GM18526 (cell line): ENCODE results near the gene PGAP3.

Source experiments
- POLR2A ChIP-seq: IDR thresholded peaks from 3 replicates; pipeline ENCODE4 v1.6.1; 2011; ENCODE audit not compliant: insufficient read length; ENCODE audit errors: extremely low read depth

PGAP3 gene

DNA sequence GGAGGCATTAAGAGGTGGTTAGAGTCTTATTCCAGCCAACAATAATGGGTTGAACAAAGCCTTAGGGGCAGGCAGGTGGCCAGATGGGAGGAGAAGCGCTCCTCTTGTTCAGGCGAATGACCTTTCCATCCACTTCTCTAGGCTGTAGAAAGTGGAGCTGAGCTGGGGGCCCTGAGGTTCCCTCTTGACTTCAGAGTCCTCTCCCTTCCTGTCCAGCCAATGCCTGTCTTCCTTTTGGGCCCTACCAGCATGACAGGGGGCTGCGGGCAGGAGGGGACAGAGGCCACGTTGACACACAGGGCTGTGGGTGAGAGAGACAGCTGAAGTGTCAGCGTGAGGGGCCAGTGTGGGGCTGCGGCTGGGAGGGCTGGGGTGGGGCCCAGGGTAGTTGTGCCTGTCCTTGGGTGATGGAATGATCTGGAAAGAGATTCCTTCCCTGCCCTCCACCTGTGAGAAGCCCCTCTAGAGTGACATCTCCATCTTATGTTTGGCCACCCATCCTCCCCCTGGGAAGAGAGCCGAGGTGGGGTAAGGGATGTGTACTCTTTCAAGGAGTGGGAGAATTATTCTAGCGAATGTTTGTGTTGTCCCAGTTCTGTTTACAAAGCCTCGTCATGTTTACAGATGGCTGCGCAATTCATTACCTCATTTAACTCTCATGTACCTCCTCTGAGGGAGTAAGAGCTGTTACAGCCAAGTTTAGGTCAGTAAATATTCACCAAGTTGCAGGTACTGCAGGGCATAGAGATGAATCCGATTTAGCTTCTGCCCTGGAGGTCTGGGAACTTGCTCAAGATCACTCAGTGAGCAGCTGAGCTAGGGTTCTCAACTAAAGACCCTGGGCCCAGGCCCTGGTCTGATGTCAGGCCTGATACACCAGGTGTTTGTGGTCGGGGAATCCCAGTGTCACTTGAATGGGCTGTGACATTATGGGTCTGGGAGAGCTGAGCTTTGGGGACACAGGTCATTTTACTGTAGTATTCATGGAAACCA, 15.3 kb upstream of the PGAP3 start:
- no peak for TF ChIP-seq POLR2A

DNA sequence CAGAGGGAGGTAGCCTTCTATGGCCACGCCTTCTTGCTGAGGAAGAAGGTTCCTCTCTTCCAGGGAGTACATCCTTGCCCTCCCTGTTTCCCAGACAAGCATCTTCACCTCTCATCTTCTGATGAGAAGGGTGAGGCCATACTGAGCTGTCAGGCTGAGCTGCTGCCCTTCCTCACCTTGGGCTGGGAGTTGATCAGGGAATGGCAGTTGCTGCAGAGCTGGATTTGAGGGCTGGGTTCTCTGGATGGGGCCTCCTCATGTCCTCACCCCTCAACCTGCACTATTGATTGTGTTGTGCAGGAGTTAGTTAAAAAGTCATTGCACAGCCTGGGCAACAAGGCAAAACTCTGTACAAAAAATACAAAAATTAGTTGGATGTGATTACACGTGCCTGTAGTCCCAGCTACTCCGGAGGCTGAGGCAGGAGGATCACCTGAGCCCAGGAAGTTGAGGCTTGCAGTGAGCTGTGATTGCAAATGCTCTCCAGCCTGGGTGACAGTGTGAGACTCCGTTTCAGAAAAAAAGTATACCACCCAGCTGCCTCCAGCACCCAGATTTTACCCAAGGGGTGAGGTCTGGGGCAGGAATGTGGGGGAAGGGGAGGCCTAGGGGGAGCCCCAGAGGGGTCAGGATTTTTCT, 14.0 kb upstream of the PGAP3 start:
- TF ChIP-seq POLR2A, result no peak

DNA sequence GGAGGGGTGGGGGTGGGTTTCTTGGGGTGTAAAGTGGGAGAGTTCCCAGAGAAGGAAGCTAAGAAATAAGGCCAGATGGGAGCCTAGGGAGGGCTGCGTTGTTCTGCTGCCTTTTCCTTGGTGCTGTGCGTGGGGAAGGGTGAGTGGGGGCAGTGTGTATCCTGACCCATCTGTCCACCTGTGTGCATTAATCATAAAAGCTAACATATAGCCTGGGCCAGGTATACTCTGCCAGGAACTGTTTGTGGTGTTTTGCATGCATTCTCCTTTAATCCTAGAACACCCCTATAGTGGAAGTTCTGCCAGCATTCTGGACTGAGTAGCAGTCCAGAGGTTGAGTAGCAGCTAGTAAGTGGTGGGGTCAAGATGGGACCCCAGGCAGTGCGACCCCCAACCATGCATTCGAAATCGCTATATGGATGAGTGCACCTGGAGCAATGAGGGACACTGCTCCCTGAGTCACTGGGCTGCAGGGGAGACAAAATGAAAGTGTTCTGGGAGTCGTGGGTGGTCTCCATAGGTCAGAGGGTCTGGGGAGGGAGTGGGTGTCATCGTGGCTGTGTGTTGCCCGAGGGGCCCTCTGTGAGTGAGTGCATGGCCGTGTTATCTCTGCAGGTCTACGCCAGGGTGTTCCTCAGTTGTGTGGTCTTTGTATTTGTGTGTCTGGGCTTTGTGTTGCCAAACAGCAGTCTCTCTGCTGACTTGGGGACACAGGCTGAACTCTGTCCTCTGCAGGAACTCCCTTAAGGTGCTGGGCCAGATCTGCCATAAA, 13.3 kb upstream of the PGAP3 start:
- no peak for TF ChIP-seq POLR2A

DNA sequence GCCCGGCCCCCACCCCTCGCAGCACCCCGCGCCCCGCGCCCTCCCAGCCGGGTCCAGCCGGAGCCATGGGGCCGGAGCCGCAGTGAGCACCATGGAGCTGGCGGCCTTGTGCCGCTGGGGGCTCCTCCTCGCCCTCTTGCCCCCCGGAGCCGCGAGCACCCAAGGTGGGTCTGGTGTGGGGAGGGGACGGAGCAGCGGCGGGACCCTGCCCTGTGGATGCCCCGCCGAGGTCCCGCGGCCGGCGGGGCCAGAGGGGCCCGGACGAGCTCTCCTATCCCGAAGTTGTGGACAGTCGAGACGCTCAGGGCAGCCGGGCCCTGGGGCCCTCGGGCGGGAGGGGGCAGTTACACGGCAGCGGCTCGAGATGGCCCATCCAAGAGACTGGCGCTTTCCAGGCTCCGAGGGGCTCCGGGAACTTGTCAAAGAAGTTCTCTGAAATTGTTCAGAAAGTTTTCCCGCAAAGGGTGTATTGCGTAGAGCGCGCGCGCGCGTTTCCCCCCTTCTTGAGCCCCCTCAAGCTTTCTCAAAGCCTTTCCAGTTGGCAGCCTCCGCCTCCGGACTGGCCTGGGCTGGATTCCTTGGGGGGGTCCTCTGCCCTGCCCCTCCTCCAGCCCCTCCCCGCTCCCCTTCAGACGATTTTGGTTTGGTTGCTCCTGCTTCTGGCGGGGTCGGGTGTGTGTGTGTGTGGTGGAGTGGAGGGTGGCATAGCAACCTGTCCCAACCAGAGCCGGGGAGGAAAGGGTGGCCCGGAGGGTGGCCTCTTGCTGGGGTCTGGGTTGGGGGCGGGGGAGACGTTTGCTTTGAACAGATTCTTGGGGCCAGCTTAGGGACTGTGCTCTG, 12.5 kb upstream of the PGAP3 start:
- TF ChIP-seq POLR2A, result no peak

DNA sequence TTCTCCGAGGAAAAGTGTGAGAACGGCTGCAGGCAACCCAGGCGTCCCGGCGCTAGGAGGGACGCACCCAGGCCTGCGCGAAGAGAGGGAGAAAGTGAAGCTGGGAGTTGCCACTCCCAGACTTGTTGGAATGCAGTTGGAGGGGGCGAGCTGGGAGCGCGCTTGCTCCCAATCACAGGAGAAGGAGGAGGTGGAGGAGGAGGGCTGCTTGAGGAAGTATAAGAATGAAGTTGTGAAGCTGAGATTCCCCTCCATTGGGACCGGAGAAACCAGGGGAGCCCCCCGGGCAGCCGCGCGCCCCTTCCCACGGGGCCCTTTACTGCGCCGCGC, 11.9 kb upstream of the PGAP3 start, which contains the start of gene ERBB2:
TSS of gene ERBB2 (plus strand) at position 247 of the 330 bp plus-strand sequence. CDS start 175 bp downstream, outside the sequence.
- TF ChIP-seq POLR2A, result no peak

DNA sequence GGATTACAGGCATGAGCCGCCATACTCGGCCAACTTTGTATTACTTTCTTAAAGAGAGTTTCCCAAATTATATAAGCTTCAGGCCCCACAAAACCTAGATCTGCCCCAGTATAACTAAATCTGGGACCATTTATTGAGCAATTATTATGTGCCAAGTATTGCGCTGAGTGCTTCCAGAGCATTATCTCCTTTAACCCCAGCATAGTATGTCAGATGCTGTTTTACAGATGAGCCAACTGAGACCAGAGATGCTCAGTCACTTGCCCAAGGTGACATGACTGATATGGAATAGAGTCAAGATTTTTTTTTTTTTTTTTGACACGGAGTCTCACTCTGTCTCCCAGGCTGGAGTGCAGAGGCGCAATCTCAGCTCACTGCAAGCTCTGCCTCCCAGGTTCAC, 10.1 kb upstream of the PGAP3 start:
- no peak for TF ChIP-seq POLR2A

DNA sequence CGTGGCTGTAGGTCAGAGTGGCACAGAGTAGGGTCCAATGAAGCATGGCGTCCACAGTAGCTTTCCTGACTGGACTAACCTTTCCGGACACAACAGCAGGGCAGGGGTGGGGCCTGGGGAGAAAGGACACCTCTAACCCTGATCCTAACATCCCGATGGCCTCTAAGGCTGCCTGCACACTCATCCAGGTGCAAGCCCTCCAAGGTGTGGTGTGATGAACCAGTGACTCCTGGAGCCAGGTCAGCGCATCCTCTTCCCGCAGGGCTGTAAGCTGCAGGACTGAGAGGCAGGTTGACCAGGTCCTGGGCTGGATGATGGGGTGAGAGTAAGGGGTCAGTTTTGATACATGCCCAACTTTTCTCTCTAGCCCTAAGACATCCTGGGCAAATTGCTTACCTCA, 8.9 kb upstream of the PGAP3 start:
- no peak for TF ChIP-seq POLR2A

DNA sequence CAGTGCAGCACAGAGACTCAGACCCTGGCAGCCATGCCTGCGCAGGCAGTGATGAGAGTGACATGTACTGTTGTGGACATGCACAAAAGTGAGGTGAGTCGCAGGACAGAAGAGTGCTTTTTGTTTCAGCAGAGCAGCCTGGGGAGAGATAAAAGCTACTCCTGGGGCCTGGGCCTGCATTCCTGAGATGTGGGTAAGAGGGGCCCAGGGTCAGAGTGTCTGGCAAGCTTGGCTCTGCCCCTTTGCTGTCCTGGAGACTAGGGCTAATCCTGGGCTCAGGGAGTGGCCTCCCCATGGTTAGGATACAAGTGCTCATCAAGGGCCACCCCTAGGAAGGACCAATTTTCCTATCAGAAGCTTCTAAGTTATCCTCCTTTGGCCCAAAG, 7.2 kb upstream of the PGAP3 start:
- no peak for TF ChIP-seq POLR2A

DNA sequence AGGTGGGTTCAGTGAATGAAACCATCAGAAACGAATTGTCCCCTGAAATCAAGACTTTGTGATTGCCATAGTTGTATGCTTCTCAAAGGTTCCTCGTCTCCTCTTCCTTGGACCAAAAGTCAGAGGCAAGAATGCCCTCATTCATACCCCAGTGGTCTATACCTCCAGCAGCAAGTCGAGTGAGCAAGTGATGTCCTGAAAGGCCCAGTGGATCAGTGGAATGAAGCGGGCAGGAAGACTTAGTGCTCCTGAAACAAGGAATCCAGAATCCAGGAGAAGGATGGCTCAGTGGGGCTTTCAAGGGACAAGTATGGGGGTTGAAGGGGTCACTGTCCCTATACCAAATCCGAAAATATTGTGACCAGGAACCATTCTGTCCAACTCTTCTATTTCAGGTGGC, 6.7 kb upstream of the PGAP3 start:
- TF ChIP-seq POLR2A, result no peak

DNA sequence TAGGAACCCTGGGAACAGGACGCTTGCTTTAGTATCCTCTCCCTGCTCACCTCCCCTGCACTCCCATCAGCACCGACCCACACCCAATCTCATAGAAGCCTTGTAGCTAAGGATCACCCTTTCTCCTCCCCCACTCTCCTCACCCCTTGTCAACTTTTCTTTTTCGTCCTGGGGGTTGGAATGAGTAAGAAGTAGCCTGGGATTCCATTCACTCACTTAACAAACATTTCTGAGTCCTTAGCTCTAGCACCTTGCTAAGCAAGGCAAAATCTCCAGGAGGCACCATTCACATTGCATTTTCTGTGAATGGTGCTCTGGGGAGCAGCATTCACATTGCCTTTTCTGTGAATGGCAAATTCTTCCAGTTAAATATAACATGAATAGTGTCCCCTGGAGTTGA, 1.1 kb upstream of the PGAP3 start:
- TF ChIP-seq POLR2A, result no peak

DNA sequence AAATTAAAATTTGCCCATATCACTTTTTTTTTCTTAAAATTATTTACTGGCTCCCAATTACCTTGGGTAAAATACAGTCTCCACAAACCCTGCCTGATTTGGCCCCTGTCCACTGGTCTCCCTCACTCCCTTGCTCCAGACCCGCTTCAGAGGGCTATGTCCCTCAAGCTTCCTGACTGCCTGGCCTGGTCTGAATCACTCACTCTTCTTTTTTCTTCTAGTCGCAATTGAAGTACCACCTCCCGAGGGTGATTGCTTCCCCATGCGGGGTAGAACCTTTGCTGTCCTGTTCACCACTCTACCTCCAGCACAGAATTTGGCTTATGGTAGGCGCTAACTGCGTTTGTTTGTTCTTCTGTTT, 598 bp upstream of the PGAP3 start:
- TF ChIP-seq POLR2A, result no peak

DNA sequence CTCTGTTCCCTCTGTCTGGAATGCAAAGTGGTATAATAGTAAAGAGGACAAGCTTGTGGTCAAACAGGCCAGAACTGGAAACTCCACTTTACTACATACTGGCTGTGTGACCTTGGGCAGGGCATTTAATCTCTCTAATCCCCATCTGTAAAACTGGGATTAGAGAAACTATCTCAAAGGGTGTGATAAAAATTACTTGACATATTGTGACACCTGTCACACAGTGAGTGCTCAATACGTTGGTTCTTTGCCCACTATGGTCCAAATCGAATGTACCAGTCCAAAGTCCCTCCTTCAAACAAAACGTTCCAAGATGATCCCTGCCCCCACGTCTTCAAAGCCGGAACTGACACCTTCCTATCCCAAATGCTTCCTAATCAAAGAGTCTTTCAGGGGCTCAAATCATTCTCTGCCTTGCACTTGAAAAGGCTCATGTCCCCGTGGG, 734 bp downstream of the PGAP3 start:
- no peak for TF ChIP-seq POLR2A

DNA sequence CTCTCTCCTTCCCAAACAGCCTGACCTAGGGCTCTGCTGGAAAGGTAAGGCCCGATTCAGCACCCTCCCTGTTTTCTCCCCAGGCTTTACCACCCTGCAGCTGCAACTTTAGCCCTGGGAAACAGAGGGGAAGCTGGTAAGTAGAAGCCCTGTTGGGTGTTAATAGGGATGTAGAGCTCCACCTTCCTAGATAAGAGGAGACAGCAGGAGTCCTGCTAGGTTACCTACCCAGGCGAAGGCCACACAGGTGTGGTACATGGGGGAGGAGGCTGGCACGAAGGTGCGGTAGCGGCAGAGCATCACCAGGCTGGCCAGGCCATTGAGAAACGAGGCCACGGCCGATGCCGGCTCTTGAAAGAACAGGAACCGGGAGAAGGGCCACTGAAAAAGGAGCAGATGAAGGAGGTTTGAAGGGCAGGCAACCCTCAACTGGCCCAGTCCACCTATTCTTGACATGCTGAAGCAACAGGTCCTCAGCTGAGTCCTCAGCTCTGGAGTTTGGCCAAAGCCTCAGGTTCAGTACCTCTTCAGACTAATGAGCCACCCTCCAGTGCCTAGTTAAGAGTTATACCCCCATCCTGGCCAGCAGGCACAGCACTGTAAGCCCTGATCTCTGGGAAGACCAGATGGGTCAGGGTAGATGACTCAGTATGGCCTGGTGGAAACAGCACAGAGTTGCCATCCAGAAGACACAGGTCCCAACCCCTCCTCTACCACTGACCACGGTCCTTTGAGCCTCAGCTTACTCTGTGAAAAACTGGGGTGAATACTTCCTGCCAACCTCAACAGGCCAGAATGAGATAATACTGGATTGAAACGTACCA, 3.3 kb downstream of the PGAP3 start:
- no peak for TF ChIP-seq POLR2A
